CD4-positive, alpha-beta T cell (primary cell): ENCODE data around the gene MBD5. TPM values are rescaled to one million over a fixed set of nuclear protein-coding genes. Genes with fewer than 3 reads are reported as not detected.

Source experiments
- ATAC-seq: fragments of 200-7000 bp; cut with Tn5 transposase; one replicate; pipeline ENCODE4 v1.10.0; 2022; ENCODE audit warnings: mild to moderate bottlenecking; ENCODE audit not compliant: poor library complexity
- CTCF ChIA-PET: fragments of 350-600 bp; sonication (Branson Sonifier 250); formaldehyde crosslinking; loops from one replicate; lab custom pipeline; 2021; ENCODE audit warnings: antibody characterized with exemption, inconsistent platforms; lab: Charles Lee
- POLR2A ChIA-PET: fragments of 350-600 bp; sonication (Branson Sonifier 250); formaldehyde crosslinking; loops from one replicate; lab custom pipeline; 2021; ENCODE audit warnings: antibody characterized with exemption, inconsistent platforms; lab: Charles Lee
- DNase-seq, 14 experiments: peaks; one replicate each; pipeline ENCODE4 v3.0.0-alpha.2; 2013 to 2020; ENCODE audit warnings: mixed read lengths in 2 of 14
- H3K27ac ChIP-seq, 2 donors: one replicate each; pipeline versions ENCODE4 v1.5.1 to v1.7.0; 2013; ENCODE audit warnings: low read length in 2 of 2, low read depth in 1 of 2, mild to moderate bottlenecking in 1 of 2
- H3K27me3 ChIP-seq, 2 experiments: 1 replicate in 1 of 2; 2 replicates in 1 of 2; pipeline versions ENCODE4 v1.6.1 to v1.7.0; 2013; ENCODE audit warnings: low read length in 2 of 2, control low read depth in 1 of 2, mild to moderate bottlenecking in 1 of 2, moderate library complexity in 1 of 2; ENCODE audit not compliant: insufficient read depth in 2 of 2, control insufficient read depth in 1 of 2
- H3K36me3 ChIP-seq: one replicate; pipeline ENCODE4 v1.6.1; 2013; ENCODE audit warnings: low read length, control low read depth; ENCODE audit not compliant: insufficient read depth
- H3K4me1 ChIP-seq: one replicate; pipeline ENCODE4 v1.6.1; 2013; ENCODE audit warnings: low read length, control low read depth; ENCODE audit not compliant: insufficient read depth
- H3K4me3 ChIP-seq: one replicate; pipeline ENCODE4 v1.5.1; 2013; ENCODE audit warnings: mild to moderate bottlenecking, low read length, moderate library complexity
- H3K9me3 ChIP-seq, 2 experiments: 1 replicate in 1 of 2; 2 replicates in 1 of 2; pipeline versions ENCODE4 v1.6.1 to v1.7.0; 2013; ENCODE audit warnings: low read length in 2 of 2, mild to moderate bottlenecking in 2 of 2, control low read depth in 1 of 2, moderate library complexity in 1 of 2; ENCODE audit not compliant: control insufficient read depth in 1 of 2, insufficient read depth in 1 of 2
- H3K27ac Mint-ChIP-seq: one replicate; pipeline ENCODE4 v1.8.0; 2020; ENCODE audit warnings: mixed read lengths
- H3K27me3 Mint-ChIP-seq: one replicate; pipeline ENCODE4 v1.8.0; 2021; ENCODE audit warnings: mixed read lengths
- H3K36me3 Mint-ChIP-seq: one replicate; pipeline ENCODE4 v1.8.0; 2021; ENCODE audit warnings: low read depth, mixed read lengths
- H3K4me1 Mint-ChIP-seq: one replicate; pipeline ENCODE4 v1.8.0; 2021; ENCODE audit warnings: low read depth, mixed read lengths
- H3K4me3 Mint-ChIP-seq: one replicate; pipeline ENCODE4 v1.8.0; 2020; ENCODE audit warnings: mild to moderate bottlenecking, mixed read lengths
- H3K9me3 Mint-ChIP-seq: one replicate; pipeline ENCODE4 v1.8.0; 2020; ENCODE audit warnings: mixed read lengths
- intact Hi-C, 2 experiments: fragments of 100-400 bp; cut with DNase I in 1 of 2; cut with micrococcal nuclease in 1 of 2; formaldehyde crosslinking; loops; one replicate each; pipeline versions ENCODE4 v1.15.1 to v1.9.0; 2023 to 2025; cut with DNase I, micrococcal nuclease
- total RNA-seq, 174 experiments: library from RNA in 2 of 174; stranded (reverse) in 2 of 174; gene quantifications; one replicate each; pipeline ENCODE4 v1.2.3 and lab custom pipeline; 2021 to 2026
- TF ChIP-seq, protein P1 (sequence below): fragments of 200-600 bp; IDR thresholded peaks from one replicate; pipeline ENCODE4 v1.8.0; 2022; ENCODE audit warnings: antibody characterized with exemption, mild to moderate bottlenecking

MBD5 gene
- total RNA-seq, 2 experiments from 2014 or later: 49.8 to 52.9 TPM

DNA sequence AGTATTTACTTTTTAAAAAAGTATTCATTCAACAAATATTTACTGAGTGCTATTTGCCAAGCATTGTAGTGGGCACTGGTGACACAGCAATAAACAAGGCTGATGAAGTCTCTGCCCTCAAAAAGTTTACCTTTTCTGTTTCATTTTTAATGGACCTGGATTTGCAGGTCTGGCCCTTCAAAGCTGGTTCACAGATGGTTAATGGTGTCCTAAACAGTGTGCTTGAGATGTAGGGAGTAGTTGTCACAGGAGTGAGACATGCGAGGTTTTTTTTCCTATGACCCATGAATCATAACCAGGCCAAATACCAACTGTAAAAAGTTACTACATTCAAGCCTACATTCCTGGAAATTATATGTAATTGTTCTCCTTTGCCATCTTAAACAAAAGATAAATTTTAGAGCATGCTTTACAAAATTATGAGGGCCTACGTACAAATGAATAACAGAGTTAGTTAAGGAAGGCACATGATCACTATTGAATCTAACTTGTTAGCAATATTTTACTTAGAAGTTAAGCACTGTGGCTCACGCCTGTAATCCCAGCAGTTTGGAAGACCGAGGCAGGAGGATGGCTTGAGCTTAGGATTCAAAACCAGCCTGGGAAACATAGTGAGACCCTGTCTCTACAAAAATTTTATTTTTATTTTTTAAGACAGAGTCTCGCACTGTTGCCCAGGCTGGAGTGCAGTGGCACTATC lies 223.9 kb downstream of the MBD5 start:
- Histone ChIP-seq H3K27me3 (no peaks in the 10 kb centered on the region), H3K27ac (no peak overlapping the region), H3K4me3 (no peak overlapping the region), H3K9me3 (peaks cover 0 to 4% of the 10 kb centered on the region in 2 experiments), H3K4me1 (no peaks in the 10 kb centered on the region), H3K36me3 (no peaks in the 10 kb centered on the region)
- ChIA-PET POLR2A (interaction anchor here (1.0 kb wide), 1 partner anchor 12 kb away, joined by 3 read pairs; no protein-coding TSS in a partner anchor), CTCF (no interaction called here)
- ATAC-seq (no peak), DNase-seq (no peak)
- H3K9me3 Mint-ChIP-seq: peaks cover 6% of the 10 kb centered on the region
- intact Hi-C loops: no loop called here
- H3K4me1 Mint-ChIP-seq: no peaks in the 10 kb centered on the region
- H3K4me3 Mint-ChIP-seq: no peak overlapping the region
- no peaks in the 10 kb centered on the region for H3K27me3 Mint-ChIP-seq
- H3K36me3 Mint-ChIP-seq: peaks cover 63% of the 10 kb centered on the region
- TF ChIP-seq, protein P1, sequence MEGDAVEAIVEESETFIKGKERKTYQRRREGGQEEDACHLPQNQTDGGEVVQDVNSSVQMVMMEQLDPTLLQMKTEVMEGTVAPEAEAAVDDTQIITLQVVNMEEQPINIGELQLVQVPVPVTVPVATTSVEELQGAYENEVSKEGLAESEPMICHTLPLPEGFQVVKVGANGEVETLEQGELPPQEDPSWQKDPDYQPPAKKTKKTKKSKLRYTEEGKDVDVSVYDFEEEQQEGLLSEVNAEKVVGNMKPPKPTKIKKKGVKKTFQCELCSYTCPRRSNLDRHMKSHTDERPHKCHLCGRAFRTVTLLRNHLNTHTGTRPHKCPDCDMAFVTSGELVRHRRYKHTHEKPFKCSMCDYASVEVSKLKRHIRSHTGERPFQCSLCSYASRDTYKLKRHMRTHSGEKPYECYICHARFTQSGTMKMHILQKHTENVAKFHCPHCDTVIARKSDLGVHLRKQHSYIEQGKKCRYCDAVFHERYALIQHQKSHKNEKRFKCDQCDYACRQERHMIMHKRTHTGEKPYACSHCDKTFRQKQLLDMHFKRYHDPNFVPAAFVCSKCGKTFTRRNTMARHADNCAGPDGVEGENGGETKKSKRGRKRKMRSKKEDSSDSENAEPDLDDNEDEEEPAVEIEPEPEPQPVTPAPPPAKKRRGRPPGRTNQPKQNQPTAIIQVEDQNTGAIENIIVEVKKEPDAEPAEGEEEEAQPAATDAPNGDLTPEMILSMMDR: no peak
- no peak overlapping the region for H3K27ac Mint-ChIP-seq

DNA sequence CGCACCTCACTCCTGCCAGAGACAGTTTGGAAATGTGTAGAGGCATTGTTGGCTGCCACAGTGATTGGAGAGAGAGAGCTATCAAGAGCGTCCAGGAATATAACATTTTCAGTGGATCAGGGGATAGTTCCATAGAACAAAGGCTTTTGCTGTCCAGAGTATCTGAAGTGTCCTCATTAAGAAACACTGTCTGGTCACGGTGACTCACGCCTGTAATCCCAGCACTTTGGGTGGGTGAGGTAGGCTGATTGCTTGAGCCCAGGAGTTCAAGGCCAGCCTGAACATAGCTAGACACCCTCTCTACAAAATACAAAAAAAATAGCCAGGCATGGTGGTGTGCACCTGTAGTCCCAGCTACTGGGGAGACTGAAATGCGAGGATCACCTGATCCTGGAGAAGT lies 231.1 kb downstream of the MBD5 start:
- peaks cover 82% of the 10 kb centered on the region for H3K36me3 Mint-ChIP-seq

DNA sequence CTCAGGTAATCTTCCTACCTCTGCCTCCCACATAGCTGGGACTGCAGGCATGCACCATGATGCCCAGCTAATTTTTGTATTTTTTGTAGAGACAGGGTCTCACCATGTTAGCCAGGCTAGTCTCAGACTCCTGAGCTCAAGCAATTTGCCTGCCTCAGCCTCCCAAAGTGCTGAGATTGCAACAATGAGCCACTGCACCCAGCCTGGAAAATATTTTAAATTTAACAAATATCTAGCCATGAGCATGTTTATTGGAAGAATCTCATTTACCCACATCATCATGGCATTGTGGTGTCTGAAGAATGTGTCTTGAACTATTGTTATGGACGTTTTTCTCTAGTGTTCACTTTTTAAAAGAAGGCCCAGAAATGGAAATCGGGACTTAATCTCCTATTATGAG lies 231.8 kb downstream of the MBD5 start:
- no peak for ATAC-seq

More for the DNA sequence above, 231.1 kb downstream of the MBD5 start:
- H3K27ac Mint-ChIP-seq: no peak overlapping the region
- no peak overlapping the region for H3K4me3 Mint-ChIP-seq
- ChIA-PET CTCF (no interaction called here), POLR2A (no interaction called here)
- no peaks in the 10 kb centered on the region for H3K4me1 Mint-ChIP-seq
- Histone ChIP-seq H3K36me3 (no peaks in the 10 kb centered on the region), H3K27ac (no peak overlapping the region), H3K9me3 (peaks cover 22 to 30% of the 10 kb centered on the region in 2 experiments), H3K4me1 (no peaks in the 10 kb centered on the region), H3K27me3 (no peaks in the 10 kb centered on the region), H3K4me3 (no peak overlapping the region)
- peaks cover 16% of the 10 kb centered on the region for H3K9me3 Mint-ChIP-seq
- TF ChIP-seq, protein P1: no peak
- ATAC-seq (no peak), DNase-seq (no peak)
- intact Hi-C loops: no loop called here
- no peaks in the 10 kb centered on the region for H3K27me3 Mint-ChIP-seq

More for the DNA sequence above, 231.8 kb downstream of the MBD5 start:
- no peaks in the 10 kb centered on the region for H3K4me1 ChIP-seq
- H3K36me3 ChIP-seq: no peaks in the 10 kb centered on the region
- ChIA-PET POLR2A (no interaction called here), CTCF (no interaction called here)
- no peak overlapping the region for H3K4me3 ChIP-seq
- H3K9me3 ChIP-seq: peaks cover 22 to 32% of the 10 kb centered on the region in 2 experiments
- no peak overlapping the region for H3K27ac ChIP-seq
- intact Hi-C loops: no loop called here
- Mint-ChIP-seq H3K36me3 (peaks cover 85% of the 10 kb centered on the region), H3K27ac (no peak overlapping the region), H3K4me3 (no peak overlapping the region), H3K27me3 (no peaks in the 10 kb centered on the region), H3K4me1 (no peaks in the 10 kb centered on the region), H3K9me3 (peaks cover 16% of the 10 kb centered on the region)
- TF ChIP-seq, protein P1: no peak
- DNase-seq: no peak
- no peaks in the 10 kb centered on the region for H3K27me3 ChIP-seq
